ACC112 (cell line): ENCODE measurements around the gene THOC5.

Source experiments
- H2AFZ ChIP-seq: fragments of 200-600 bp; sonication (generic); one replicate; pipeline ENCODE4 v1.6.0; 2017; ENCODE audit warnings: antibody characterized with exemption, low read length; ENCODE audit not compliant: unreplicated experiment
- H3K27ac ChIP-seq: fragments of 200-600 bp; sonication (generic); 2 replicates; pipeline ENCODE4 v1.5.1; 2014; ENCODE audit warnings: low read depth, mild to moderate bottlenecking, antibody characterized with exemption, low read length, moderate library complexity
- H3K27me3 ChIP-seq: fragments of 200-600 bp; sonication (generic); 2 replicates; pipeline ENCODE4 v1.6.1; 2014; ENCODE audit warnings: mild to moderate bottlenecking, antibody characterized with exemption, low read length, moderate library complexity, mixed read lengths; ENCODE audit not compliant: insufficient read depth
- H3K36me3 ChIP-seq: fragments of 200-600 bp; sonication (generic); 2 replicates; pipeline ENCODE4 v1.6.1; 2016; ENCODE audit warnings: mild to moderate bottlenecking, antibody characterized with exemption, low read length, moderate library complexity, mixed read lengths; ENCODE audit not compliant: insufficient read depth
- H3K4me1 ChIP-seq: fragments of 200-600 bp; sonication (generic); one replicate; pipeline ENCODE4 v1.6.1; 2016; ENCODE audit warnings: low read length, mixed read lengths; ENCODE audit not compliant: insufficient read depth, unreplicated experiment, control insufficient read depth
- H3K4me3 ChIP-seq: fragments of 200-600 bp; sonication (generic); 2 replicates; pipeline ENCODE4 v1.5.1; 2014; ENCODE audit warnings: mild to moderate bottlenecking, low read depth, low read length
- H3K79me2 ChIP-seq: fragments of 200-600 bp; sonication (generic); one replicate; pipeline ENCODE4 v1.6.0; 2016; ENCODE audit warnings: low read length; ENCODE audit not compliant: control insufficient read depth, unreplicated experiment, insufficient read depth

THOC5 gene

GRCh38 chr22:29475550-29475949 is 78.0 kb downstream of the THOC5 start:
- Histone ChIP-seq H3K27me3 (peaks cover 9% of the 10 kb centered on the region; the same call in 1 of the 2 replicates), H3K79me2 (no peaks in the 10 kb centered on the region), H3K4me3 (no peak overlapping the region), H2AFZ (no peak overlapping the region), H3K4me1 (peaks cover 4% of the 10 kb centered on the region), H3K27ac (no peak overlapping the region), H3K36me3 (no peaks in the 10 kb centered on the region)

GRCh38 chr22:29473001-29473400 is 80.6 kb downstream of the THOC5 start:
- no peak overlapping the region for H2AFZ ChIP-seq
- no peak overlapping the region for H3K4me3 ChIP-seq
- no peaks in the 10 kb centered on the region for H3K4me1 ChIP-seq
- H3K79me2 ChIP-seq = no peaks in the 10 kb centered on the region
- no peaks in the 10 kb centered on the region for H3K36me3 ChIP-seq
- H3K27ac ChIP-seq = no peak overlapping the region
- no peaks in the 10 kb centered on the region for H3K27me3 ChIP-seq

GRCh38 chr22:29470159-29470855 is 83.2 kb downstream of the THOC5 start:
- H3K79me2 ChIP-seq = no peaks in the 10 kb centered on the region

GRCh38 chr22:29469755-29470154 is 83.8 kb downstream of the THOC5 start:
- Histone ChIP-seq H3K27ac (no peak overlapping the region), H2AFZ (no peak overlapping the region), H3K4me1 (no peaks in the 10 kb centered on the region), H3K4me3 (no peak overlapping the region), H3K79me2 (no peaks in the 10 kb centered on the region), H3K27me3 (no peaks in the 10 kb centered on the region), H3K36me3 (no peaks in the 10 kb centered on the region)

More at GRCh38 chr22:29470159-29470855, 83.2 kb downstream of the THOC5 start:
- Histone ChIP-seq H3K36me3 (no peaks in the 10 kb centered on the region), H3K4me3 (no peak overlapping the region), H3K27ac (no peak overlapping the region), H2AFZ (no peak overlapping the region), H3K27me3 (no peaks in the 10 kb centered on the region), H3K4me1 (no peaks in the 10 kb centered on the region)

GRCh38 chr22:29464581-29464980 is 89.0 kb downstream of the THOC5 start:
- Histone ChIP-seq H2AFZ (no peak overlapping the region), H3K79me2 (no peaks in the 10 kb centered on the region), H3K4me3 (no peak overlapping the region), H3K4me1 (no peaks in the 10 kb centered on the region), H3K27ac (no peak overlapping the region), H3K36me3 (no peaks in the 10 kb centered on the region), H3K27me3 (no peaks in the 10 kb centered on the region)

GRCh38 chr22:29463629-29464028 is 89.9 kb downstream of the THOC5 start:
- no peaks in the 10 kb centered on the region for H3K79me2 ChIP-seq
- H3K36me3 ChIP-seq = no peaks in the 10 kb centered on the region
- no peaks in the 10 kb centered on the region for H3K27me3 ChIP-seq
- H2AFZ ChIP-seq = no peak overlapping the region
- no peak overlapping the region for H3K27ac ChIP-seq
- no peaks in the 10 kb centered on the region for H3K4me1 ChIP-seq
- no peak overlapping the region for H3K4me3 ChIP-seq

GRCh38 chr22:29461263-29461662 is 92.3 kb downstream of the THOC5 start:
- H3K27me3 ChIP-seq = no peaks in the 10 kb centered on the region

GRCh38 chr22:29459773-29460172 is 93.8 kb downstream of the THOC5 start:
- no peak overlapping the region for H3K4me3 ChIP-seq
- H3K27me3 ChIP-seq = no peaks in the 10 kb centered on the region
- H3K4me1 ChIP-seq = no peaks in the 10 kb centered on the region
- no peaks in the 10 kb centered on the region for H3K79me2 ChIP-seq
- no peak overlapping the region for H3K27ac ChIP-seq
- H2AFZ ChIP-seq = no peak overlapping the region
- H3K36me3 ChIP-seq = no peaks in the 10 kb centered on the region

More at GRCh38 chr22:29461263-29461662, 92.3 kb downstream of the THOC5 start:
- no peaks in the 10 kb centered on the region for H3K4me1 ChIP-seq
- no peaks in the 10 kb centered on the region for H3K36me3 ChIP-seq
- no peak overlapping the region for H3K27ac ChIP-seq
- no peak overlapping the region for H2AFZ ChIP-seq
- H3K4me3 ChIP-seq = no peak overlapping the region
- H3K79me2 ChIP-seq = no peaks in the 10 kb centered on the region

- Histone ChIP-seq H2AFZ (no peak overlapping the region), H3K27ac (no peak overlapping the region), H3K4me3 (no peak overlapping the region), H3K36me3 (no peaks in the 10 kb centered on the region), H3K79me2 (no peaks in the 10 kb centered on the region), H3K27me3 (no peaks in the 10 kb centered on the region), H3K4me1 (no peaks in the 10 kb centered on the region)
These were observed 95.0 kb downstream of the THOC5 start for GRCh38 chr22:29458551-29458950.

- Histone ChIP-seq H3K27me3 (no peaks in the 10 kb centered on the region), H3K4me1 (no peaks in the 10 kb centered on the region), H3K79me2 (no peaks in the 10 kb centered on the region), H3K27ac (no peak overlapping the region), H3K4me3 (no peak overlapping the region), H2AFZ (no peak overlapping the region), H3K36me3 (no peaks in the 10 kb centered on the region)
These were observed 95.8 kb downstream of the THOC5 start for GRCh38 chr22:29457730-29458129.

GRCh38 chr22:29456211-29456671 is 97.3 kb downstream of the THOC5 start:
- Histone ChIP-seq H2AFZ (no peak overlapping the region), H3K36me3 (no peaks in the 10 kb centered on the region), H3K27me3 (no peaks in the 10 kb centered on the region)

More at GRCh38 chr22:29456211-29456671, 97.3 kb downstream of the THOC5 start:
- Histone ChIP-seq H3K79me2 (no peaks in the 10 kb centered on the region), H3K4me1 (no peaks in the 10 kb centered on the region), H3K4me3 (no peak overlapping the region), H3K27ac (no peak overlapping the region)
